Measurements from ENCODE around the gene NECAB2.
A peak's percentile ranks its signal among the peaks of the same experiment; 100 is the strongest.

The NECAB2 gene

DNA sequence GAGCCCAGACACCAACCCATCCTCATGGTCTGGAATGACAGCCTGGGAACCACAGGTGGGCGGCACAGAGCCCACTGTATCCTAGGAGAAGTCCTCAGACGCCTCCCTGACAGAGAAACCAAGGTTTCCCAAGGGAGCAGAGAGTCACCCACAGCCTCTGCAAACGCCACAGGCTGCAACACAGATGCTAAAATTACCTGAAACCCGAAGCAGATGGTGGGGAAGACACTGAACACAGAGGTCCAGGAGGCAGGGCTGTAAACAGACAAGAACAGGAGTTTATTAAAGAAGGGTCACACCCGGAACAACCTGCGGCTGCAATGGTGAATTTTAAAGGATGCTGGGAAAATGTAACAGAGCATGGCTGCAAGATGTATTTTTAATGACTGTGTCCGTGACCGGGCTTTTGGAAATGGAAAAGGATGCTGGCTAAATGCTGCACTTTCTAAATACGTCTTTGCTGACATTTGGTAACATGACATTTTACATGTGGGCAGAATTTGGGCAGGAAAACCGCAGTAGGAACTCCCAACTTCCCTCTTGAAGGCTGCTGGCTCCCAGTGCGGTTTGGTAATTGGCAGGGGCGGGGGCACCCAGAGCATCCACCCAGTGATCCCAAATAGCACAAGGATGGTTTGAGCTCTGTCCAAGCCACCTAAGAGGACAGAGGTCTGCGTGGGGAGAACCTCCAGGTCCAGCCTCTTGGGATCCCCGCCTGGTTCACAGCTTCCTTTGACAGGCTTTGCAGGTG lies 61.4 kb downstream of the NECAB2 start:
- no peak for DNase-seq

DNA sequence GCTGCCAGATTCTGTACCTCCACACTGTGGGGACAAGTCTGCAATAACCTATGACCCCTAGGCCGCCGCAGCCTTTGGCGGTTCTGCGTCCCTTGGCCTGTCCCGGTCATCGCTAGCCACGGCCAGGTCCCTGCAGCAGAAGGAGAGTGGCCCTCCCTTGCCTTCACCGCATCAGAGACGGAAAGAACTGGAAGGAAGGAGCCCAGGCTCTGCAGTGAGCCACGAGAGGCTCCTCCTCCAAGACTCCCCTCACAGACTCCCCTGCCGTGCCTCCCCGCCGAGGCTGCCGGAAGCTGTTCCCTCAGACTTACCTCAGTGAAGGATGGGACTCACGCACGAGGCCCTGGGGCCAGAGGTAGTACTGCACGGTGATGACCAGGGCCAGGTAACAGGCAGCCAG lies 63.5 kb downstream of the NECAB2 start:
- DNase-seq = no peak

DNA sequence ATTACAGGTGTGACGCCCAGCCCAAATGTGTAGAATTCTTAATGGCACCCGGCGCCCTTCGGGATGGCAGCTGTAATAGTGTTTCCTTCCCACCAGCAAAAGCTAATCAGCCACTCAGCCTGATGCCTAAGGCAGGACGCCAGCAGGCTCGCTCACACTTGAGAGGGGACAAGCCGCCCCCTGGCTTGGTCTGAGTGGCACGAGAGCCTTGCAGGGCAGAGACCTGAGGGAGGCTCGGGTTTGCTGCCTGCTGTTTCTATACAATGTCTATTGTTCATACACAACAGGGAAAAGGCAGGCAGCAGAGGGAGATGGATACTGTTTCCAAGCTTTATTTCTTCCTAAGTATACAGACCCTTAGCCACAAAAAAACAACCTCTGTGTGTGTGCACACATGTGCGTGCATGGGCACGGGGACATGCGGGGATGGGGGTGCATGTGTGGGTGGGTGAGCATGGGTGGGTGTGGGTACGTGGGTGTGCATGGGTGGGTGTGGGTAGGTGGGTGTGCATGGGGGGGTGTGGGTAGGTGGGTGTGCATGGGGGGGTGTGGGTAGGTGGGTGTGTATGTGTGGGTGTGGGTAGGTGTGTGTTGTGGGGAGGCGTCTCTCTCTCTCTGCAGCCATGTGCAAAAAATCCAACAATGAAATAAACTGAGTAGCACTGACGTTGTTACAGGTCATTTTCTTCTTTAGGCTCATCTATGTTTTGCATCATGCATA lies 64.6 kb downstream of the NECAB2 start:
- DNase-seq = no peak

DNA sequence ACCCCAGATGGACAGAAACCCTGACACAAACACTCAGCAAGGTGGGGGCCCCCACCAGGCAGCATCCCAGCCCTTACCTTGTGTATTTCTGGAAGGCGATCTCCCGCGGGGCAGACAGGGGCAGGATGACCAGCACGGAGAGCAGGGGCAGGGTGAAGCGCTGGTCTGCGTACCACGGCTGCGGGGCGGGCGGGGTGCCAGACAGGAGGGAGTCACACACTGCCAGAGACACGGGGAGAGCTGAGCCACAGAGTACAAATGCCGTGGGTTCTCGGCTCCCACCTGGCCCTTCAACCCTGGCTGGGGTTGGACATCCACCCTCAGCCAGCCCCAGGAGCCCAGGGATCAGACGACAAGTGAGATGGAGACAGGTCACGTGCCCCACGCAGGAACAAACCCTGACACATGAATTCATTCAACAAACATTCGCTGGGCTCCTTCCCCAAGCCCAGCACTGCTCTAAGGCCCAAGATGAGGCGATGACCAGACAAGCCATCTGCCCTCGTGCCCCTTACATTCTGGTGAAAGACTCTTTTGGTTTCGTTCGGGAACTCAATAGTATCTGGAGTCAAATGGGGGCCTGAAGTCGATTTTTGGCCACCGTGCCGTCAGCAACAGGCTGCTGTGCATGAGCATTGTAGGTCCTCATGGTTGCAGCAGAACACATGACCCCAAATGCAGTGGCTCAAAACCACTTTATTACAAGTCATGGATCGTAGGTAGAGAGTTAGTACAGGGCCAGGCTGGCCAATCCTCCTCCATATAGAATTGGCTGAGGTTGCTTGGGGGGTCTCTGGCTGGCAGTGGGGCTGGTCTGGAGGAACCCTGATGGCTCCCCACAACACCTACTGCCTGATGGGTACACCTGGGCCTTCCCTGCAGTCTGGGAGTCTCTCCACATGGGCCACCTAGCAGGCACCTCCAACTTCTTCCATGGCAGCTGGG lies 65.5 kb downstream of the NECAB2 start:
- no peak for DNase-seq

GRCh38 chr16:84034516-84034915 lies 66.5 kb downstream of the NECAB2 start:
- DNase-seq = no peak

- no peak for DNase-seq
Observed at GRCh38 chr16:84036131-84036530, 68.1 kb downstream of the NECAB2 start.

DNA sequence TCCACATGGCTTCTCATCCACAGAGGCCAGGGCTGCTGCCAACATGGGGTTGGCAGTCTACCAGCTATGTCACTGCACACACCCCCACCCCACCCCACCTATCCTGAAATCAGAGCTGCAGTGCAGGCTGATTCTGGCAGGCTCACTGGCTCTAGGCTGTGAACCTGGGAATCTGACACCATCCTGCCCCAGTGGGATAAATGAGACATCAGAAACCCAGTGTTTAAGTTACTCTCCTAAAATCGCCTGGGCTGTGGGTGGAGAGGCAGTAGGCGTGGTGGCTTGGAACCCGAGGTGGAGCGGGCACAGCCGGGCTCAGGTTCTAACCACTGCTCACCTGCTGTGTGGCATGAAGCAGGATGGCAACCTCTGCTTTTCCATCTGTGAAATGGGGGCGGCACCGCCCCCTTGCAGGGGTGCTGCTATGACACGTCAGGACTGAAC lies 69.0 kb downstream of the NECAB2 start:
- no peak for DNase-seq

DNA sequence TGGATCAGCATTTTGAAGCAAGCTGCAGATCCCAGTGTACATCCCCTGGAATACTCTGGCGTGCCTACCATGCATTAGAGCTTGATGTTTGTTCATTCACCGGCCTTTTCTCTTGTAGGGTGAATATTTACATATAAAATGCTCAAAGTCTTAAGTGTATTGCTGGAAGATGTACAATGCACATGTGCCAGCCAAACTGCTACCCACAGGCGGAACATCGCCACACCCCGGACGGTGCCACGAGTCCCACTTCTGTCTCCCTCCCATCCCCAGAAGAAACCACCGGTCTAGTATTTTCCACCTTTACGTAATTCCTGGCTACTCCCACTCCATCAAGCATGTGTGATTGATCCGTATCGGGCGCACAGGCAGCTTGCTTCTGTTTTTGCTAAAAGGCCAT lies 70.4 kb downstream of the NECAB2 start:
- no peak for DNase-seq

- no peak for DNase-seq
Observed at GRCh38 chr16:84039696-84040095, 71.7 kb downstream of the NECAB2 start.

- no peak for DNase-seq
Observed at GRCh38 chr16:84040226-84040822, 72.3 kb downstream of the NECAB2 start.

DNA sequence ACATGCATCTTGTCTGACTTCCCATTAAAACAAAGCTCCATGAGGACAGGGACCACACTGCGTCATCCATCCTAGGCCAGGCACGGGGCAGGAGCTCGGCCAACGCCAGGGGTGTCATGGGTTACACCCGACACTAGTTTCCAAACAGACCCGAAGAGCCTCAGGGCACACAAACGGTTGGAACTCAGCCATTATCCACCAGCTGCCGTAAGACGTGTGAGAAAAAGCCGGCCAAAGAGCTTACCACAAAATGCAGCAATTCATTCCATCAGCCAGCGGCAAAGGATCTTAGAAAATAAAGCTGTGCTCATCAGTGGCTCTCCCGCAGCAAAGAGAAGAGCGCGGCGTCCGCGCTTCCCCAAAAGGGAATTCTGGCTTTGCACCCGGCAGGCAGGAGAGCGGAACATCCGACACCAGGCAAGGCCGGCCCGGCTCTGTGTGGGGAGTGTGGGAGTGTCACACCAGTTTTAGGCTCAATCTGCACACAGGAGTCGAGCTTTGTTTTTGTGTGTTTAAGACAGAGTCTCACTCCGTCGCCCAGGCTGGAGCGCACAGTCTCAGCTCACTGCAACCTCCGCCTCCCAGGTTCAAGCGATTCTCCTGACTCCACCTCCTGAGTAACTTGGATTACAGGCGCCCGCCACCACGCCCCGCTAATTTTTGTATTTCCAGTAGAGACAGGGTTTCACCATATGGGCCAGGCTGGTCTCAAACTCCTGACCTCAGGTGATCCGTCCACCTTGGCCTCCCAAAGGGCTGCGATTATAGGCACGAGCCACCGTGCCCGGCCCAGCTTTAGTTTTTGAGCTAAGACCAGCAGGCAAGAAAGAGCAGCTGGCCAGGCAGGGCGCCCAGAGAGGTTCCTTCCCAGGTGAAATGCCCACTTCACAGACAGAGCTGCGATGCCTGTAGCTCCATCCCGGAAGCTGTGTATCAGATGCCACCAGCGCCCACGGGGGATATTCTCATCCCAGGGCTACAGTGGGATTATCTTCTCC lies 73.1 kb downstream of the NECAB2 start:
- DNase-seq = peak; percentile 57

DNA sequence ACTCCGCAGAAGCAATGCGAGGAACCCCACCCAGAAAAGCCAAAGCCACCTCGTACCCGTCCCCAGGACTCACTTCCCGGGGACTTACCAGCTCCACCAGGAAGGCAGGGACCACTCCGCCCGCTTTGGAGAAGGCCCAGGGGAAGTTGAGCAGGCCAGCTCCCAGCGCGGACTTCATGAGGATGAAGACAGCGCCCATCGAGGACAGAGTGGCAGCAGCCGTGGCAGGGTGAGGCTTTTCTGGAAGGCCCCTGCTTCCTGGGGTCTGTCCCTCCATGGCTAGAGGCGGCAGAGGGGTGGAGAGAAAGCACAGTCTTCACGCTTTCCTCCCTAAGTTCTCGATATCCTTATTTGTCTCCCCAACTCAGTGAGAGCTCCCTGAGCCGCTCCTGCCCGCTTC lies 73.8 kb downstream of the NECAB2 start:
- DNase-seq = no peak

DNA sequence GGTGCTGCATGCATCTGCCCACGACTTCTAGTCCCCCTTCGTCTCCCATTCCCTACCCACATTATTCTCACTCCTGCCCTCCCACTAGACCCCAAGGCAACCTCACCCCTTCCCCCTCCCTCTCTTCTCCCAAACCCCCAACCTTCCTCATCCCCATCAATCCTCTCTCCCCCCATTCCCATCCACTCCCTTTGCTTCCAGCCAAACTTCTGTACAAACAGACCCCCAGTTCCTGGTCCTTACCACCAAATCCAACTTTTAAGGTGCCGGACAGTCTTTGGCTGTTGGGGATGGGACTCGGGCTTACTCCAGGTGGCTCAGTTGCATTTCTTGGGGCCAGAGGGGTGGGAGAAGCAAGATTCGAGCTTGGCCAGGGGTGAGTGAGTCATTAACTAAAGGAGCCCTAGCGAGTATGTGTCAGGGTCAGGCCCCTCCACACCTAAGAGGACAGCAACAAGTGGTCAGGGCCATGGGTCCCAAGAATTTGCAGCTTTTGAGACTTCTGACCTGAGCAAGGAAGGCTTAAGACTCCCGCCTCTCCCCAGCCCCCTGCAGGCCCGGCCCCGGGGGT lies 74.3 kb downstream of the NECAB2 start, which contains the start of gene SLC38A8:
Gene SLC38A8, minus strand, starts transcription at position 488 of the 571 bp plus-strand sequence. CDS start 638 bp downstream, outside the sequence.
- no peak for DNase-seq

GRCh38 chr16:84042879-84043485 lies 74.9 kb downstream of the NECAB2 start:
- DNase-seq = no peak

- DNase-seq = no peak
Observed at GRCh38 chr16:84043486-84044117, 75.6 kb downstream of the NECAB2 start.

DNA sequence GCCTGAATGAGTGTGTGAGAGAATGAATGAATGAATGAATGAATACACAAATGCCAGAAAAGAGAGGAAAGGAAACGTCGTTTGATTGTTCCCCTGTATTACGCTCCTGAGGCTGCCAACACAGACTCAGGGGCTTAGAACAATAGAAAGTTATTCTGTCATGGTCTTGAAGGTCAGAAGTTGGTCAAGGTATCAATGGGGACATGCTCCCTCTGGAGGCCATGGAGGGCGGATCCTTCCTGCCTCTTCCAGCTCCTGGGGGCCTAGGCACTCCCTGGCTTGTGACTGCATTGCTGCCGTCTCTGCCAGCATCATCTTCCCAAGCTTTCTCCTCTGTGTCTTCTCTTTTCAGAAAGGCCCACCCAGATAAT lies 76.1 kb downstream of the NECAB2 start:
- no peak for DNase-seq

GRCh38 chr16:84045001-84045817 lies 77.2 kb downstream of the NECAB2 start:
- no peak for DNase-seq

DNA sequence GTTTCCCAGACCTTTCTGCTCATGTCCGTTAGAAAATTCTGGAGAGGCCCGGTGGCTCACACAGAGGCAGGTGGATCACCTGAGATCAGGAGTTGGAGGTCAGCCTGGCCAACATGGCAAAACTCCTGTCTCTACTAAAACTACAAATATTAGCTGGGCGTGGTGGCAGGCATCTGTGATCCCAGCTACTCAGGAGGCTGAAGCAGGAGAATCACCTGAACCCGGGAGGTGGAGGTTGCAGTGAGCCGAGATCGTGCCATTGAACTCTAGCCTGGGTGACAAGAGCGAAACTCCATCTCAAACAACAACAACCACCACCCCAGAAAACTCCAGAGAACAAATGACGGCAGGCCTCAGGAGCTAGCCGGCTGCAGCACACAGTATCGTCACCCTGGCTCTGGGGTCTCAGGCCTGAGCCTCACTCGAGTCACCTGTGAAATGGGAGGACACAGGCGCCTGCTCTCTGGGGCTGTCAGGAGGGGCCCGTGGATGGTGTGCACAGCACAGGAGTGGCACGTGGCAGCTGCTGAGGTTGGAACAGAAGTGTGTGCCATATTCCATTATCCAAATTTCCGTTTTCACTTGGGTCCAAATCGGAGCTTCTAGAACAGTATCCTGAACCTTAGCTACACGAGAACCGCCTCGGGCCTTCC lies 77.9 kb downstream of the NECAB2 start:
- no peak for DNase-seq

DNA sequence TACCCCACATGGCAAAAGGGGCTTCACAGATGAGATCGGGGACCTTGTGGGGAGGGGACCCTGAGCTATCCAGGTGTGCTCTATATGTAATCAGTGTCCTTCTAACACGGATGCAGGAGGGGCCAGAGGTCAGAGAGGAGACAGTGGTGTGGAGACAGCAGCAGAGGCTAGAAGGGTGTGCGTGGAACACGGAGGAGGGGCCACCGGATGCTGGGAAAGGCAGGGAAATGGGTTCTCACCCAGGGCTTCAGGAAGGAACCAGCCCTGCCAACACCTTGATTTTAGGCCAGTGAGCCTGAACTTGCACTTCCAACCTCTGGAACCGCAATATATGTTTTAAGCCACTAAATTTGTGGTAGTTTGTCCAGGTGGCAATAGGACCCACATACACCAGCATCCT lies 79.2 kb downstream of the NECAB2 start:
- DNase-seq = no peak
